IPS-NIHi7 (cell line): ENCODE measurements around the gene SERPINA5.

Source experiments
- DNase-seq: peaks from one replicate; pipeline ENCODE4 v3.0.0; 2012; ENCODE audit warnings: mixed read lengths; ENCODE audit errors: extremely low spot score

Gene SERPINA5

DNA sequence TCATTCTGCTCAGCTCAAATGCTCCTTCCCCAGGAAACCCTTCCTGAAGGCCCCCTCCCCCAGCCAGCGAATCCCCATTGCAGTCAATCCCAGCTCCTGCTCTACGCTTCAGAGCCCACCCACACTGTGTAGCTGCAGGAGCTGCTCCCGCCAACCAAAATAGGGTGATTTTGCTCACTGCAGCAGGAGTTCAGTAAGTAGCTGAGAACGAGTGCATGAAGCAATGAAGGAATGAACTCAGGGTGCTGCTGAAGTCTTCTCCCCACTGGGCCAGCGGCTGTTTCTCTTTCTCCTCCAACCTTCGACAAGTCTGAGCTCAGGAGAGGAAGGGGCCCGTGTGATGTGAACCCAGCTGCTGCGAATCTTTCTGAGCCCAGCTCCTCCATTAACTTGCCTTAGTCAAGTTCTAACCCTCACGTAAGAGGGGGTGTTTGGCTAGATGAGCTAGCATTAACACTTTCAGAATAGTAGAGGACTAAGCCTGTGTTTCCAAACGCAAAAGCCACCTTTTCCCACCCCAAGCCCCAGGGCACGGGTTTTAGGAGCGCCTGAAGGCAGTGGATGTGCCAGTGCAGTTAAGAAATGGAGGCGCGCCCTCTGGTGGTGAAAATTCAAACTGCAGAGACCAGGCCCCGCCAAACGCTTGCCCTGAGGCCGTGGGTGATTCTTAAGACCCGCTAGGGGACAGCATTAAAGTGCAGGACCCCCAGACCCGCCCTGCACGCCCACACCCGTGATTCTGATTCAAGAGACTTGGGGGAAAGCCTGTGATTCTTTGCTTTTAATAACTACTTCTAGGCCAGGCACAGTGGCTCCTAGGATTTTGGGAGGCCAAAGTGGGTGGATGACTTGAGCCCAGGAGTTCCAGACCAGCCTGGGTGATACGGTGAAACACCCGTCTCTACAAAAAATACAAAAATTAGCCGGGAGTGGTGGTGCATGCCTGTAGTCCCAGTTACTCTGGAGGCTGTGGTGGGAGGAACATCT is 31.9 kb upstream of the SERPINA5 start:
- peak; percentile 85 for DNase-seq

DNA sequence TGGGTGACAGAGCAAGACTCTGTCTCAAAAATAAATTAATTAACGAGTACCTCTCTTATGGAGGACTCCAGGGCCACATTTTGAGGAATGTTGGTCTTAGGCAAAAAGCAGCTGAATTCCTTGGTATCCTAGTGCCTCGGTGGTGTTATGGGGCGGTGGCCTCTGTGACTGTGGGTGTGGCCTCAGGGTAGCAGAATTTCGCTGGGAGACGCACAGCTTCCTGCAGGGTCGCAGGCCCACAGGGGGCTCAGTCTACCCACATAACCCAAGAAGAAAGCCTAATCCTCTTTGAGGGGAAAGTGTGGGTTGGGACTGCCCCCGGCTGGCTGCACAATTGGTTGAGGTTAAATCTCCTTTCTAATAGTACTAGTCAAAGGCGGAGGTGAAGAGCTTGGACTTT is 31.2 kb upstream of the SERPINA5 start:
- DNase-seq, result no peak

GRCh38 chr14:94555991-94556390 is 25.2 kb upstream of the SERPINA5 start:
- DNase-seq, result no peak

DNA sequence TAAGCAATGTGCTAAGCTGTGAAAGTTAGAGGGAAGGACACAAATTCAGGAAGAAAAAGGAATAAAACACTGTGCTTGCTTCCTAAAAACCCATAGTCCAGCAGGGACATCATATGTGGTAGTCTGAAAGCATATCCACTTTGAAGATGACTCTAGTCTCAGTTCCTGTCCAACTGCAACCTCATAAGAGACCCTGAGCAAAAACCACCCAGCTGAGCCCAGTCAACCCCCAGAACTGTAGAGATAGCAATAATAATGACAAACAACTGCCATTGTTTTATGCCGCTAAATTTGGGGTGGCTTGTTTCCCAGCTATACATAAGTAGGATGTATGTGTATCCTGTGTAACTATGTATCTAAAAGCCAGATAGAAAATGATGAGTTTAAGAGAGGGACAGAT is 23.9 kb upstream of the SERPINA5 start:
- no peak for DNase-seq

DNA sequence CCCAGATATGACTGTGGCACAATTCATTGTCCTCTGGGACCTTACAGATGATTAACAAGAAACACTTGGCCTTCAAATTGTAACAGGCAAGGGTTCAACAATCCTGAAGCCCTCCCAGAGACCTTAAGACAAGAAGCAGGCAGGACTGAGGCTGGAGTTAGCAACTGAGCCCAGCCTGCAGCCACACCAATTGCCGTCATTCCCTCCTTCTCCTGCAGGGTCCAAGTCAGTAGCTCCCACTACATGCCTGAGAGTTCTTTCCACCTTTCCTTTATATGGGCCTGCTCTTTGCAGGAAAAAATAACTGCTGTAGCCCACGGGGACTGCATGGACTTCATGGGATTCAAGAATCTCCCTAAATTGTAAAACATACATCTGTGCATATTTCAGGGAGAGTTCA is 22.4 kb upstream of the SERPINA5 start:
- no peak for DNase-seq

DNA sequence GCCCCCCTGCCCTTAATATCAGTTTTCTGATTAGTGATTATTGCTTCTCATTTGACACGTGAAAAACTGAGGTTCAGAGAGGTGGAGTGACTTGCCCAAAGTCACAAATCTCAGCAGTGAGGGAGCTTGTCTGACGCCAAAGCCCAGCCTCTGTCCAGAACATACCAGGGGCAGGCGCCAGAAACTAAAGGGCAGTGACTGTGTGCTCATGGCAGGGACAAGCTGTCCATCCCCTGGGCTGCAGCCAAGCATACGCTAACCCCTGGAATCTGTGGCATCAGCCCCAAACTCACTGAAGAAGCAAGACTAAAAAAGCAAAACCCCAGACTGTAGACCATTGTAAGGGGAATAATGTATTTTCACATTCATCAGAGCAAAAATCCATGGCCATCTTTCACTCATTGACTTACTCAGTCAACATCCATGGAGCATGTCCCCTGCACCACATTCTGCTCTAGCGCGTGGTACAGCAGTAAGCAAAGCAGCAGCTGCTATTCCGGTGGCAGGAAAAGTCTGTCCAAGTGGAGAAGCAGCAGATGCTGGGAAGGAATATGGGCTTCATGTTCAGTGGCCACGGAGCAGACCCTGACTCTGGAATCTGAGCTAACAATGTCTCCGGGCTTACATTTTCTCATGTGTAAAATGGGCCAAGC is 21.5 kb upstream of the SERPINA5 start:
- no peak for DNase-seq

GRCh38 chr14:94560291-94560665 is 20.9 kb upstream of the SERPINA5 start:
- DNase-seq, result no peak

DNA sequence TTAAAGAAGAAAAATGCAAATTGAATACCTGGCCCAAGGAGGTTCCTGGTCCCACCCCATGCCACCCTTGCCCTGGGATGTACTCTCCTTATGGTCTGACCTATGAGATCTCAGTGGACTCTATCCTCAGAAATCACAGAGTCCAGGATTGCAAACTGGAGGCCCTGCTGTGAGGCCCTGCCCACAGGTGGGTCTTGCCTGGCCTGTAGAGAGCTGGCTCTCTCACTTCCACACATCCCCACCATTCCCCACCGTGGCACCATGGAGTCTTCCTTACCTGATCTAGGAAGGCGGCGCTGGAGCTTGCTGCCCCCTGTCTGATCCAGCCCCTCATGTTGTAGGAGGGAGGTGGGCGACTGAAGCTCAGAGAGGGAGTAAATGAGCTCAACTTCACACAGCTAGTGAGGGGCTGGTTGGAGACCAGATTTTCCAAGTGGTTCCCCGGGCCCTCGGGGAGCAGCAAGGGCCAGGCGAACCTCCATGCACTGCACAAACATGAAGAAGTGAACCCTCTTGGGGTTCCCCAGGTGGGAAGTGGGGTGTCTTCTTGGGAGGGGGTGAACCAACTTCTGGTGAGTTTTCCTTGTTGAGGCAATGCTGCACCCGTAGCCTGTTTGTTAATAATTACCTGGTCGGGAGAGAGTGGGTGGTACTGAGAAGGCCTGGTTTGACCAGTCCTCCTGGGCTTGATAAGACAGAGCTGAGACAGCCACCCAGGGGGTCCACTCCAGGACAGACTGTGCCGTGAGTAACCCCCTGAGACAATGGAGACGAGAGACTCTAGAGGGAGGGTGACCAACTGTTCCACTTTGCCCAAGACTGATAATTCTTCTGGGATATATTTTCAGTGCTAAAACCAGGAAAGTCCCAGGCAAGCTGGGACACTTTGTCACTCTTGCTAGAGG is 20.2 kb upstream of the SERPINA5 start, which contains the start of gene SERPINA4:
Gene SERPINA4 (plus strand): TSS at position 692 of the 905 bp plus-strand sequence. CDS start 2,041 bp downstream, outside the sequence.
- no peak for DNase-seq

- no peak for DNase-seq
Observed at GRCh38 chr14:94561656-94562010, 19.6 kb upstream of the SERPINA5 start.

- no peak for DNase-seq
Observed at GRCh38 chr14:94562022-94562421, 19.2 kb upstream of the SERPINA5 start.

GRCh38 chr14:94562941-94563883 is 18.0 kb upstream of the SERPINA5 start:
- DNase-seq, result no peak

GRCh38 chr14:94564381-94564780 is 16.8 kb upstream of the SERPINA5 start:
- DNase-seq, result no peak

- no peak for DNase-seq
Observed at GRCh38 chr14:94568186-94568585, 13.0 kb upstream of the SERPINA5 start.

- no peak for DNase-seq
Observed at GRCh38 chr14:94569381-94570001, 11.7 kb upstream of the SERPINA5 start.

DNA sequence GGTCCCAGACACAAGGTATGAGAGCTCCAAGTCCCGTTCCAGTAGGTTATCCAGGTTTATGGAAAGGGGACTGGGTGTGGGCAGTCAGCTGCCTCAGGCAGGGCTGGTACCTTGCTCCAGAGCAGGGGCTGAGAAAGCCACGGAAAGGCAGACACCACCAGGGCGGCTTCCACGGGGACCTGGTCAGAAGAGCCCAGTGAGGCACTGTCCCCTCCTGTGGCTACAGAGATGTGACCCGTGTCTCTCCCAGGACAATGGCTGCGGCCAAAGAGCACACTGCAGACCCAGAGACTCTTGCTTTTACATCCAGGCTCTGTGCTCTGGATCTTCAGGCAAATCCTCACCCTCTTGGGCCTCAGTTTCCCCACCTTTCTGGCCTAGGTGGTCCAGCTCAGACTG is 11.2 kb upstream of the SERPINA5 start:
- no peak for DNase-seq

DNA sequence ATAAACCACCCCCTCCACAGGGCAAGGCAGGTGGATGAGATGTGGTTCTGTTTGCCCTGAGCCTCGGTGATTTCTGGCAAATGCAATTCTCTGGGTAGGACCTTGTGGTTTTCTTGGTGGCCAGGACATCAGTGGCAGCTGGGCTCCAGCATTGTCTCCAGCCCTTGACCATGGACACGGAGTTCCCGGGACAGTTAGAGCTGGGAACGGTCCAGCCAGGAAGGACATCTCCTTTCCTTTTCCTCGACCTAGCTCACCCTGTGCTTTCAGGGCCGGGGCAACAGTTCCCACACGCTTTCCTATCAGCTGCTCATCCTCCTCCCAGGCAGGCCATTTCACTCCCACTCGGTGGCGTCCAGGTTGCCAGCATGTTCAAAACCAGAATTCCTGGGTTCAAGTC is 10.8 kb upstream of the SERPINA5 start:
- no peak for DNase-seq

DNA sequence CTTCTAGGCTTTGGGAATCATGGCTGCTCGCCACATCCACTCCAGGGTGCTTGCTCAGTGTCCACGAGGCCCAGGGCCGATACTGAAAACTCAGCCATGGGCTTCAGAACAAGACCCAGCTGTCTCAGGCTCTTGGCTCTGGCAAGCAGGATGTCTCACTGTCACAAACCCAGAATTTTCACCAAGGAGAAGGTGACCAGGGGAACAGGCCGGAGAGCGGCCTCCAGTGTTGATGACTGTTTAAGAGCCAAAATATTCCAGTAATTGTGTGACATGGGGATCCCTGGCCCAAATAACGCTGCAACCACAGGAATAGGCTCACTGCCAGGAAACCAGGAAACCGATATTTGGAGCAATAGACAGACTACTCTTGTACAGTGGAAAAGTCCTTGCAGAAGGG is 9.8 kb upstream of the SERPINA5 start:
- no peak for DNase-seq

- DNase-seq, result no peak
Observed at GRCh38 chr14:94571950-94572349, 9.3 kb upstream of the SERPINA5 start.

GRCh38 chr14:94572637-94573303 is 8.5 kb upstream of the SERPINA5 start:
- DNase-seq, result no peak
